ENCODE results near the gene ADCY1.

ADCY1 gene

DNA sequence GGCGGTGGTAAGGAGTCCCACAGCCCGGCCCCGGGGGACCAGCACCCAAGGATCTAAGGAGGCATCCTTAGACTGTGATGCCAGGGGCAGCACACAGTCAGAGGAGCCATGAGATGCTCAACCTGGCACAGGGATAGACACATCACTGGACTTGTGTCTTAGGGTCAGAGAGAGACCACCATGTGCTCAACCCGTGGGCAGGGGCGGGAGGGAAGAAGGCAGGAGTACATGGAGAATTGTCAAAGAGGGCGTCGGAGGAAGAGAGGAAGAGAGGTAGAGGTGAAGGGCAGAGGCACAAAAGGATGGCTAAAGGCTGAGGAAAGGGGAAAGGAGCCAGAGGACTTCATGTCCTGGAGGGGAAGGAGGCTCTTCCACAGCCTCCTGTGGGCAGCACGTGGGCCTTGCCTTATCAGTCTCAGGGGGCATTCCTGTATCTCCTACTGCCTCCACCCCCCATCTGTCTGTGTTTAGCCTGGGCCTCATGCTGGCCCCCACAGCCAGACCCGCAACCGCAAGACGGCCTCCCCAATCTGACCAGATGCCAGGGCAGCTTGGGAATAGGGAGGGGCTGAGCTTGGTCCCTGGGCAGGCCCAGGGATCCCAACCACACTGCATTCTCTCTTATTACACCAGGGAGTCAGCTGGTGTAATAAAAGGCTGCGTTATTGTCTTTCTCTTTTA is 2.2 kb downstream of the ADCY1 start:
- no peak for DNase-seq (ENCODE audit: extremely low read depth in 1 of 2, low read depth in 1 of 2)

- DNase-seq (ENCODE audit: extremely low read depth in 1 of 2, low read depth in 1 of 2), result no peak
Measured at GRCh38 chr7:45578022-45578421, 3.9 kb downstream of the ADCY1 start.

GRCh38 chr7:45578467-45578866 is 4.3 kb downstream of the ADCY1 start:
- DNase-seq (ENCODE audit: extremely low read depth in 1 of 2, low read depth in 1 of 2), result no peak

DNA sequence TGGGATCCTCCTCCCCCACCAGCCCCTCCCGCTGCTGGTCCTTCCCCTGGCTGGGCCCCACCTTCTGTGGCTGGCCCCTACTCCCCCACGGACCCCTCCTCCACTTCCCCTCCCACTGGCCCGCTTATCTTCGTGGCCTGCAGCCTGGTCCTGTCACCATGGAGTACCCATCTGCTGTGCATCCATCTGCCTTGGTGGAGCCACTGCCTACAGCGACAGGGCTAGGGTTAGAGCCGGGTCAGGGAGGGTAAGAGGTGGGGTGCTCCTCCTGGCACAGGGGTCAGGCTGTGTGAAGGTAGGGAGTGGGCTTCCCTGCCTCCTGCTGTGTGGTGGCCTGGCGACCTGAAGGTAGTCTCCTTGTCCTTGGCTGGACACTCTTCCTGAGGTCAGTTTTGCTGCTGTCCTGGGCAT is 5.2 kb downstream of the ADCY1 start:
- no peak for DNase-seq (ENCODE audit: extremely low read depth in 1 of 2, low read depth in 1 of 2)

DNA sequence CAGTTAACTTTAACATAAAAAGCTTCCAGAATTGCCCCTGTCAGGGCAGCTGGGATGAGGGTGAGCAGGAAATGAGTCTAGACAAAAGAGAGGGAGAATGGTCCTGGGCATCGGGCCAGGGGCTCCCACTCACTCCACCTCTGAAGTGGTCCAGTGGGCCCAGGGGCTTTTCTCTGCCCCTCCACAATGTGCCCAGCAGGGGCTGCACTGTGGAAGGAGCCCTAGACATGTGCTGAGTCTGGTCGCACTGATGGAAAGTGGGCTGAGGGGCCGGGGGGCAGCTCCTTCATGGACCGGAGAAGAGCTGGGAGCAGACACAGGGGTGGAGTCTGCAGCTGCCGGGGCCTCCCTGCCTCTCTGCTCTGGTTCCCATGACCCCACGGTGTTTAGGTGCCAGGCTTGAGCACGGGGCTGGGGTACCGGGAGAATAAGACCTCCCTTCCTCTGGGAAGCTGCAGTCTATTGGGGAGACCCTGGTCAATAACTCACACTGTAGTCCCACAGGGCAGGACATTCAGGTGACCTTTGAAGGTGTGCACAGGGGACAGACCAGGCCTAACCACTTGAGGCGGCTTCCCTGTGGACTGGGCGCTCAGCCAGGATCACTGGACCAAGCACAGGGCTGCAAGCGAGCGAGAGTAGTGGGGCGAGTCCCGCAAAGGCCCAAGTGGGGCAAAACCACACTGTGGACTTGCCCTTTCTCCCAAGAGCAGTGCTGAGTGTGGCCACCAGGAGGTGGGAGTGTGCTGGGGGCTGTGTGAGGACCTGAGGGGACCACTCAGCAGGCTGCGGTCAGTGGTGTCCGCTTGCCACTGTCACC is 6.1 kb downstream of the ADCY1 start:
- DNase-seq (ENCODE audit: extremely low read depth in 1 of 2, low read depth in 1 of 2), result no peak

DNA sequence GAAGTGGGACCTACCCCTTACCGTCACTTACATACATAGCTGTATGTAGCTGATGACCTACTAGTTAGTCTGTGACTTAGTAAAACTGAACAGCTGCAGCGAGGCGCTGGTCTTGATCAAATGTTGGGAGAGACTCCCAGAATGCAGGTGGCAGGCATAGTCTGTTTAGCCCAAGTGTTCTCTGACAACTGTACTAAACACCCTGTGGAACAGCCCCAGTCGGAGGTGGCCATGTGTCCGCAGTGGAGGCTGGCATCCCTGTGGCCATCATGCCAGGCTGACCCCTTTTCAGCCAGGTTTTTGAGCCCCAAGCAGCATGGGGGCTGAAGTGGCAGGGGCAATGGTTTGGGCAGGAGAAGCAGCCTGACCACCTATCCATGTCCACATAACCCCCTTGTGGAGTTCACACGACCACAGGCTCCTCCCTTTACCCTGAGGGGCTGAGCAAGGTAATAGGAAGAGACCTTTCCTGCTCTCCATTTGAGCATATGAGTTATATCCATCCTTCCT is 7.2 kb downstream of the ADCY1 start:
- DNase-seq (ENCODE audit: extremely low read depth in 1 of 2, low read depth in 1 of 2), result no peak

GRCh38 chr7:45582136-45582749 is 8.1 kb downstream of the ADCY1 start:
- no peak for DNase-seq (ENCODE audit: extremely low read depth in 1 of 2, low read depth in 1 of 2)

GRCh38 chr7:45582868-45583277 is 8.7 kb downstream of the ADCY1 start:
- no peak for DNase-seq (ENCODE audit: extremely low read depth in 1 of 2, low read depth in 1 of 2)

DNA sequence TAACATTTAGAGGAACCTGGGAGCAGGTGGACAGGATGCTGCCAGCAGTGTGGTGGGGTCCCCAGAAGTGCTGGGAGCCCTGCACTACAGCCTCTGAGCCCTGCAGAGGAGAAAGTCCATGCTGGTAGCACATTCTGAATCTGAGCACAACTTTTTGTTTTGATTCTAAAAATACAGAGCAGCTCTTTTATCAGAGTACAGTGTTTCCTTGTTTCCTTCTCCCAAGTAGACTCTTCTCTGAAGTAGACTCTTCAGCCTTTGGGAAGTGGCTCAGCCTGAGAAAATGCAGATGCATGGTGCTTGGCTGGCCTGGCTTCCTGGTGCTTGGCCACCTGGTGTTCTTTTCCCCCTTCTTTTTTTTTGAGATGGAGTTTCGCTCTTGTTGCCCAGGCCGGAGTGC is 9.1 kb downstream of the ADCY1 start:
- DNase-seq (ENCODE audit: extremely low read depth in 1 of 2, low read depth in 1 of 2), result no peak

DNA sequence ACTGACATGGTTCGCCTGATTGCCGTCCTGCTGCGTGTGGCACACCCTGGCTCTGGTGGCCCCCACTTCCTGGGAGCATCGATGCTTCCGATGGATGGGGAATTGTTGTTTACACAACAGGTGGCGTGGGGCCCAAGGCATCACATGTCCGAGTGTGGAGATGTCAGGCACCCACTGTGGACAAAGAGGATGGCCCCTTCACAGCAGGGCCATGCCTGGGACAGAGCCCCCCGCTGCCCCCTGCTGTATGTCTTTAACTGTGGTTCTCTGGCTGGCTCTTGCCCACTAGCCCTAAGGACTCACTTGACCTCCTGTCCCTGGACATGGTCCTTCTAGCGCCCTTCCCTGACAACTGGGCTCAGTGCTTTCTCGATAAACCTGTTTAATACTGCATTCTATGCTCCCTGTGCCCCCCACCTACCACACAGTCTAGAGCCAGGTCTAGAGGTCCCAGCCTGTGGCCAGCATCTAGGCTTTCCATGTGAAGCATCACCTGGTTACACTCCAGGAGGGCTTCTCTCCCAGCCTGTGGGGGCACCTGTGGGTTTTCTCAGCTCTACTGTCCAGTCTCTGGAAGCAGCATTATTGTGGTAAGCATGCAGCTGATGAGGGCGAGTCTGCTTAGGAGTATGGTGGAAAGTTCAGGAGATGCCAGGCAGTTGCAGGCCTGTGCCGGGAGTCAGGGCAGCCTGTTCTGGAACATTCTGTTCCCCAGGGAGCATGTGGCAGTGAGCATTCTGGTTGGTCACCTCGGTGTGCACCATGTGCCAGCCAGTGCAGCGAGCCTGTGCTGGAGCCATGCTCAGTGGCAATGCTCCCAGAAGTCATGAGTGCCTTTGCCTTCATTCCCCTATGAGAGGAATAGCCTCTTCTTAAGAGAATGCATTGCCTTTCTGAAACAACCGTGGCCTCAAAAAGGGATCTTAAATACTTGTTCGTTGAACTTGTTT is 10.4 kb downstream of the ADCY1 start:
- DNase-seq (ENCODE audit: extremely low read depth in 1 of 2, low read depth in 1 of 2), result no peak

GRCh38 chr7:45585628-45586027 is 11.5 kb downstream of the ADCY1 start:
- DNase-seq (ENCODE audit: extremely low read depth in 1 of 2, low read depth in 1 of 2), result no peak

DNA sequence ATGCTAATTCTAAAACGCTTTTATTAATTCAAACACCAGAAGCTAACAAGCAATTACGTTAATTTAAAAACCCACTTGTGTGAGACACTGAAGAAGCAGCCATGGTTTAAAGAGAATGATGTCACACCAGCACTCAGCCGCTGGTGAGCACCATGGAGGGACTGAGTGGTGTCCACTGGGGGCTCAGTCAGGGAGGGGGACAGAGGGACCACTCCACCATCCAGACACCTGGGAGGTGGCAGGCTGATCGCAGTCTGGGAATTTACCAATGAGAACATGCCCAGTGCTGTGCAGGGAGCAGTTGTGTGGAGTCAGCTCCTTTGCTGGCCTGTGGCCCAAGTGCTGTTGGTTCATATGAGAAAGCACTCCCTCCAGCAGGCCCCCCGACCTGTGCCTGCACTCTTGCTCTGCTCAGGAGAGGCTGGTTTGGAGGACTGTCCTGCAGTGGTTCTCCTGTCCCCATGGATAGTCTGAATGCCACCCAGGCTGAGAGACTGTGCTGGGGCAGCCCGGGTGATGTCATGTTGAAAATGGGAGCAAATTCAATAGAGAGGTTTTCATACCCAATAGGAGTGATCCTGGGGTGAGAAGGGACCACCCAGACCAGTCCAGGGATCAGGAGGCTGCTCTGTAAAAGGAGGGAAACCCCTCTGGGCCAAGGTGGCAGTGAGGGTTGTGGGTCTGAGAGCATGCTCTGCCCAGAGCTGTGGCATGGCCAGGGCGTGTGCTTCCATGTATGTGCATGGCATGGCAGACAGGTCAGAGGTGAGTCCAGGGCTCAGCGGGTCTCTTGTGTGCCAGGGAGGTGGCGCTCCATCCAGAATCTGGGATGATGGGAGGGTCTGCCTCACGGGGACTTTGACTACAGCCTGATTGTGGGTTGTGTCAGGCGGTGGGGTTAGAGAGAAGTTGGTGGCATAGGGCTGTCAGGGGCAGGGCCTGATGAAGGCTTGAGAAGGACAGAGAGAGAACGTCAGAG is 12.7 kb downstream of the ADCY1 start:
- DNase-seq (ENCODE audit: extremely low read depth in 1 of 2, low read depth in 1 of 2), result no peak

GRCh38 chr7:45588466-45588865 is 14.3 kb downstream of the ADCY1 start:
- no peak for DNase-seq (ENCODE audit: extremely low read depth in 1 of 2, low read depth in 1 of 2)

DNA sequence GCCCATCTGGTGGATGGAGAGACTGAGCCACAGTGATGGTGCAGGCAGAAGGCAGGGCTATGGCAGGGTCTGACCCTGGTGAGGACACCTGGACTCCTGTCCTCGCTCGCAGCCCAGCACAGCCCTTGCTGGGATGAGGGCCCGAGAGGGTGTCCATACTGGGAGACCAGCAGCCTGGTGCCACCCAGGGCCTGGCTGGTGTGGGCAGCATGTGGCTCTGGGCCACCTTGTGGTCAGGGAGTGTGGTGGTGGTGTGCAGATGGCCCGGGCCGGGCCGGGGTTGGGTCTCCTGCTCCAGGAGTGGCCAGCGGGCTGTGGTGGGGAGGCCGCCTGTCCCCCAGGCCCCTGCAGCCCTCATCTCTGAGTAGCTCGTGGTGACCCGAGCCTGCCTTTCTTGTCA is 14.9 kb downstream of the ADCY1 start:
- no peak for DNase-seq (ENCODE audit: extremely low read depth in 1 of 2, low read depth in 1 of 2)

DNA sequence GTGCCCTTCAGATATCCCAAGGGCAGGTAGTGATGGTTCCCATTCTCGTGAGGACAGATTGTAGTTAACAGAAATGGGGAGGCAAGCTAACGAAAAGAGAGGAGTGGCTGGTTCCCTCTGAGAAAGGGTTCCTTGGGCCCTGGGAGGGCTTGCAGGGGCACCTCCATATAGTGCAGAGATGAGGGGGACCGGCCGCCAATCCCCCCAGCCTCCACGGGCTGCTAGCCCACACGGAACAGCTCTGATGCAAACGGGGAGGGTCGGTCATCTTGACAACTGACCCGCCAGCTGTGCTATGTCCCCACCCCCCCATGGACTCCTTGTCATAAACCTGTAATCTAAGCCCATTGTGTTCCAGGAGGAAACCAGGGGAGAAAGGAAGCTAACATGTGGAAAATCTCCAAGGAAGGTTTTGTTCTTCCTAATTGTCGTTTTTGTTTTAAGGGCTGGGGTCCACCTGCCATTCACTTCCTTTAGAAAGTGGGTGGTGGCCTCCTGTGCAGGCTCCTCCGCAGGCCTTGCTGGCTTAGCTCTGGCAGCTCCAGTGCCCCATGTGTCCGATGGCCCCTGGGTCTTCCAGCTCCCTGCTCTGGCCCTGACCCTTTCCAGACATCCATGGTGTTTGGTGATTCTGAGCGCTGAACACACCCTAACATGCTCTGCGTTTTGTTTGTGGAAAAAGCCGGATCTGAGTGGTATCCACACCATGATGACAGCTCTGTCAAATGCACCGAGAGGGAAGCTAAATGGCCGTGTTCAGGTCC is 15.9 kb downstream of the ADCY1 start:
- DNase-seq (ENCODE audit: extremely low read depth in 1 of 2, low read depth in 1 of 2), result no peak

GRCh38 chr7:45590679-45591057 is 16.5 kb downstream of the ADCY1 start:
- no peak for DNase-seq (ENCODE audit: extremely low read depth in 1 of 2, low read depth in 1 of 2)

- DNase-seq (ENCODE audit: extremely low read depth in 1 of 2, low read depth in 1 of 2), result no peak
Measured at GRCh38 chr7:45591101-45591906, 17.1 kb downstream of the ADCY1 start.
